HG03565 (cell line): ENCODE data around the gene ZNF814.
"Not testable (repeated sequence)": the region's sequence is repeated elsewhere in the genome, so short reads cannot be mapped to it uniquely, and the experiment has no call there.

Experiments
- ATAC-seq: cut with Tn5 transposase; IDR thresholded peaks from one replicate; pipeline ENCODE4 v1.9.1; 2021; ENCODE audit warnings: mild to moderate bottlenecking, moderate library complexity; ENCODE audit not compliant: unreplicated experiment

The ZNF814 gene

DNA sequence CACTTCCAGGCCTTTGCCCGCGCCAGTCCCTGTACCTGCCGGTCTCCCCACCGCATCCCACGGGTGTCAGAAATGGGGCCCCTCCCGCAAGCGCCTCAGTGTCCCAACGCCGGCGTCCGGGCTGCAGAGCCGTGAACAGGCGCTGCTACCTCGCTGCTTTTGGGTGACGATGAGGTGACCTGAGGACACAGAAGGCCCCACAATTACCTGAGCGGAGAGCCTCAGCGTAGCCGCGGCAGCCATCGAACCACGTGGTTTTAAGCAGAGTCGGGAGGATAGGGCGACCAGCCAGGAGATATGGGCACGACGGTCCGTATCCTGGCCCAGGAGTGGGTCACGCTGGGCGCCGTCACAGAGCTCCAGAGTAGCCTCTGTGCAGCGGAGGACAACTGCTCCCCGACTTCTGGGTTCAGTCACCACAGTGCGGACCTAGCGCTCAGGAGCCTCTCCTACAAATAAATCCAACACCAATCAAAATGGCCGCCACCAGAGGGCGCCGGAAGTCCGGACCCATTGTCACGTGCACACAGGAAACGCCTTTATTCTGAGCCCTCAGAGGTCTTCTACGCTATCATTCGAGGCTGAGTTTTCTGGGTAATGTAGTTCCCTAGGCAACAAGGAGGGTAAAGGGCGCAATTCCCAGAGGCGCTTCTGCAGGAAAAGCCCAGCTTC is at the start of gene ZNF814:
Gene ZNF814 (minus strand): TSS at position 478 of the 672 bp plus-strand sequence. CDS start 235 bp downstream, at position 243.
- ATAC-seq = peak; percentile 61

DNA sequence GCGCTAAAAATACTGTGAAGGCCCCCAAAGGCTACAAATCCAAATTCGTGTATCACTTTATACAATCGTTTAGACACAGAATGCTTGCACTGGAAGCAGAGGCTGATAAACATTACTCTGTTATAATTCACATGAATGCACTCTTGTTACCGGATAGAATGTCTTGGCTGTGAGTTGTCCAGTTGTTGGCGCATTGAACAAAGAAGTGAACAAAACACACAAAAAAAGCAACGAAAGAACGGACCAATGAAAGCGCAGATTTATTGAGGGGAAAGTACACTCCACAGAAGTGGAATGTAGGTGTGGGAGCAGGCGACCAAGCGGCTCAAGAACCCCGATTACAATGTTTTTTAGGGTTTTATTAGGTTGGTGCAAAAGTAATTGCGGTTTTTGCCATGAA is 46.9 kb upstream of the ZNF814 start:
- no peak for ATAC-seq

DNA sequence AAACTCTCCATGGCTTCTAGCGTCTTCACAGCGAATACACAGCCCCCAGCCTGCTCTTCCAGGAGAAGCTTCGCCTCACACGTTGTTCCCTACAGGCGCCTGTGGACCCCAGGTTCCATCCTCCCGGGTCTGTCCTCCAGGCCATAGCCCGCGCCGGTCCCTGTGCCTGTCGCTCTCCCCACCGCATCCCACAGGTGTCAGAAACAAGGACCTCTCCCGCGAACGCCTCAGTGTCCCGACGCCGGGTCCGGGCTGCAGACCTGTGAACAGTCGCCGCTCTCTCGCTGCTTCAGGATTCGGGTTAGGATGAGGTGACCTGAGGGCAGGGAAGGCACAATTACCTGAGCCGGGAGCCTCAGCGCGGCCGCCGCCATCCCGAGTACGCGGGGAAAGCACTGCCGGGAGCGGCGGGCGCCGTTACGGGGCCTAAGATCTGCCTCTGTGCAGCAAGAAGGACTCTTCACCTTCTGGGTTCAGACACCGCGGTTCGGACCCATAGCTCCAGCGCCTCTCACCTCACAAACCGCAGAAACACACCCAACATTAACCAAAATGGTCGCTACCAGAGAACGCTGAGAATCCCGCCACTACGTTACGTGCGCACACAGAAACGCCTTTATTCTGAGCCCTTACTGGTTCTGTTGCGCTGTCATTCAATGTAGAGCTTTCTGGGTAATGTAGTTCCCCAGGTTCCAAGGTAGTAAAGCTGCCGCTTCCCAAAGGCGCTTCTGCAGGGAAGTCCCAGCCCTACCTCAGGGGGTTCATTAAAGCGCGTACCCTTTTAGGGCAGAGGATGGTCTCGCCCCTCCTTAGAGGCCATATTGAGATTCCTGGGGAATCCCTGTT is 46.2 kb upstream of the ZNF814 start, which contains the start of gene ZNF418:
Gene ZNF418 (minus strand): TSS at position 583 of the 846 bp plus-strand sequence. CDS start 1,580 bp downstream, outside the sequence.
- ATAC-seq = no peak

DNA sequence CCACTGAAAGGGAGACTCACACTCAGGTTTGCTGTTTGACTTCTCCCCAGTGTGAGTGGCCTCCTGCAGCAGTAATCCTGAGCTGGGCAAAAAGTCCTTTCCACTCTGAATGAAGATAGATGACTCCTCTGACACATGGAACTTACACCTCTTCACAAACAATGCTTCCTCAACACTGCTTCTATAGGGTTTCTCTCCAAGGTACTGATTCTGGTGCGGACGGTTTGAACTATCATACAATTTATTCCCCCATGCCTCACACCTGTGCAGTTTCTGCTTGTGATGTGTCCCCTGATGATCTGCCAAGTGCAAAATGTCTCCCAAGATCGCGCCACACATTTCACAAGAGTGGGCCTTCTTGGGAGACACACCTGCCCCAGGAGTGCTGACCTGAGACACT is 38.8 kb upstream of the ZNF814 start:
- ATAC-seq = no peak

DNA sequence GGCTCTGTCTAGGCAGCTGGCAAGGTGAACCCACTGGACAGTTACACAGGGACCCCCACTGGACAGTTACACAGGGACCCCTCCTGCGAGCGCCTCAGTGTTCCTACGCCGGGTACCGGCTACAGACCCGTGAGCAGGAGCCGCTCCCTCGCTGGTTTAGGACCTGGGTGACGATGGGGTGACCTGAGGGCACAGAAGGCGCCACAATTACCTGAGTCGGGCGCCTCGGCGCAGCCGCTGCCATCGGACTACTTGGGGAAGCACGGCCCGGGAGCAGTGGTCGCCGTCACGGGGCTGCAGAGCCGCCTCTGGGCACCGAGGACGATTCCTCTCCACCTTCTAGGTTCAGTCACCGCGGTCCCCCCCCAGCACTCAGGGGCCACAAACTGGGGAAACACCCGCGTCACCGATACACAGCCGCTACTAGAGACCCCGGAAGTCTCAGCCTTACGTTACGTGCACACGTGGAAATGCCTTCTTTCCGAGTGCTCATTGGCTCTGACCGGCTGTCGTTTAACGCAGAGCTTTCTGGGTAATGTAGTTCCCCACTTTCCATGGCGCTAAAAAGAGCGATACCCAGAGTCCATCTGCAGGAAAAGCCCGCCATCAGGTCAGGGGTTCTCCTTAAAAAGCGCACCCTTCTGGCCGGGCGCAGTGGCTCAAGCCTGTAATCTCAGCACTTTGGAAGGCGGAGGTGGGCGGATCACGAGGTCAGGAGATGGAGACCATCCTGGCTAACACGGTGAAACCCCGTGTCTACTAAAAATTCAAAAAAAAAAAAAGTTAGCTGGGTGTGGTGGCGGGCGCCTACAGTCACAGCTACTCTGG is 27.5 kb upstream of the ZNF814 start, which contains the start of gene ZNF417:
Gene ZNF417 (minus strand): TSS at position 425 of the 828 bp plus-strand sequence. CDS start 181 bp downstream, at position 244.
- ATAC-seq = peak; percentile 97

DNA sequence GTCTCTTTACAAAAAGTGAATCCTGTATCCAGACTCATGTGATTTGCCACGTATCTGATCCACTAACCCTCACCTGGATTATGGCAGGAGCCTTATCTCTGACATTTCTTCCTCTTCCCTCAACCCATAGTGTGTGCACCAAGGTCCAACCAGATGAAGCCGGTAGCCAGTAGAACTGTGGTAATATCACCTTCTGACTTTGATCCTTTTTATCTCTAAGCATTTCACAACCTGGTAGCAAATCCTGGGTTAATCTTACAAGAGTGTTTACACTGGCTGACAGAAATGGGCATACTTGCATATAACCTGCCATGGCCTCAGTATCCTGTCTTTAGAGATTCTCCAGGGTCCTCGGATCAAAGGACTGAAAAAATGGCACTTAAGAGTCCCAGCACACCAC is 25.7 kb upstream of the ZNF814 start:
- no peak for ATAC-seq

DNA sequence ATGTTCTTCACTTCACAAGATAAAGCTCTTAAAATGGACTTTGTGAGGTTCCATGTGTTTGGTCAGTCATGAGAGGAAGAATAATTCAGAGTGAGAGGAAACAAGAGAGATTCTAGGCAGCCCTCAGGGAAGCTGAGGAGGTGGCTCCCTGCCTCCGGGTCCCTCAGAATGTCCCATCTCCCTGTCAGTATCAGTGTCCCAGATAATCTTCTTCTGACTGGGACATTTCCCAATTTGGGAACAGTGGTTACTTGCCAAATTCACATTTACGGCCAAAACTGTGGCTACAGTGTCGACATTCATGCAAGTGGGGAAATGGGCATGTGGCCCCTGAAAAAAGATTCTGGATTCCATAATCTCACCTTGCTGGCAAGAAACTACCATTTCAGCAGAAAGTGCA is 18.6 kb upstream of the ZNF814 start:
- ATAC-seq = no peak

DNA sequence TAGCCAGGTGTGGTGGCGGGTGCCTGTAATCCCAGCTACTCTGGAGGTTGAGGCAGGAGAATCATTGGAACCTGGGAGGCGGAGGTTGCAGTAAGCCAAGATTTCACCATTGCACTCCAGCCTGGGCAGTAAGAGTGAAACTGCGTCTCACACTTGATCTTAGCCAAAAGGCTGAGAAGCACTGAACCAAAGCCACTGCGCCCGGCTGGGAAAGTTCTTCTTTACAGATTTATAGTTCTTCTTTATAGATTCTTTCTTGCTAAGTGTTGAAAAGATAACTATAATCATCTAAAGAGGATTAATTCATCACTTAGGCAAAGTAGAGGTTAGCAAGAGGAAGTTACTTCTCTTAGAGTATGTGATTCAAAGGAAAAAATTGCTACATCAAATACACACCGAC is 16.4 kb upstream of the ZNF814 start:
- no peak for ATAC-seq

DNA sequence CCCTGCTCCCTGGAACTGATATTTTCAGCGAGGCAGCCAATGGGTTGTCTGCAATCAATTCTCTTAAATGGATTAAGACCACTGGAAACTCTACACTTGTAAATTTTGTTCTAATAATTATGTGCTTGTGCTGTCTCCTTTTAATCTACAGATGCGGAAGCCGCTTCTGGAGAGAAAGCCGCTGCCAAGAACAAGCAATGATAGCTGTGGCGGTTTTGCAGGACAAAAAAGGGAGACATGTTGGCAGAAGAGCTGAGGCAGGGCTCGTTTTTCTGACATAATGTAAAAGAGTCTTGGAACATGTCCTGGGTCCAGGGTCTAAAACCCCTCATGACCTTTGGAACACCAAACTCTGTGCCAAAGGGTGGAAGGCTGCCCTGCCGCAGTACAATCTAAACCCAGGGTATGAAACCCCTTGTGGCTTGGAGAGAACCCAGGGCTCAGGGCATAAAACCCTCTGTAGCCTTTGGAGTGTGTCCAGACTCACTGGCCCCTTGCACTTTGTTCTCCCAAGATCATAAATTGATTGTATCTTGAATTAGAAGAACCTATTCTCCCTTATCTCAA is 14.9 kb upstream of the ZNF814 start:
- ATAC-seq = no peak

DNA sequence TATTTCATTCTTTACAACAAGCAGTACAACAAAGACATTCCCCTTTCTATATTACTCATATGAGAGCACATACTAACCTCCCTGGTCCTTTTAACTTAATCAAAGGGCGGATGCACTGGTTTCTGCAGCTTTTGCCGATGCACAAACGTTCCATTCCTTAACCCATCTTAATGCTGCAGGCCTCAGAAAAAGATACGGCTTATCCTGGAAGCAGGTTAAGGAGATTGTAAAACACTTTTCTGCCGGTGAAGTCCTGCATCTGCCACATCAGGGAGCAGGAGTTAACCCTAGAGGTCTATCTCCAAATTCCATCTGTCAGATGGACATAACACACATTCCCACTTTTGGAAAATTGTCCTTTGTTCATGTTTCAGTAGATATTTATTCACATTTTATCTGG is 11.5 kb upstream of the ZNF814 start:
- no peak for ATAC-seq

DNA sequence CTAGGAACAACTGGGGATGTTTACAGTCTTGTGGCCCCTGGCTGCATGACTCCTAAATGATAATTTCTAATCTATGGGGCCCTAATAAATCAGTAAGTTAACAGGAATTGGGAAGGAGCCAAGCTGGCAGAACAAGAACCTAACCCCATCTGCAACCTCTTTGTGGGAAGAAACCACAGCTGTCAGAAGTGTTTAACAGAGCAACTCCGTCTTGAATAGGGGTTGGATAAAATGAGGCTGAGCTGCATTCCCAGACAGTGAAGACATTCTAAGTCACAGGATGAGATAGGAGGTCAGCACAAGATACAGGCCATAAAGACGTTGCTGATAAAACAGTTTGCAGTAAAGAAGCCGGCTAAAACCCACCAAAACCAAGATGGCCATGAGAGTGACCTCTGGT is 1.9 kb upstream of the ZNF814 start:
- not testable (repeated sequence) for ATAC-seq

DNA sequence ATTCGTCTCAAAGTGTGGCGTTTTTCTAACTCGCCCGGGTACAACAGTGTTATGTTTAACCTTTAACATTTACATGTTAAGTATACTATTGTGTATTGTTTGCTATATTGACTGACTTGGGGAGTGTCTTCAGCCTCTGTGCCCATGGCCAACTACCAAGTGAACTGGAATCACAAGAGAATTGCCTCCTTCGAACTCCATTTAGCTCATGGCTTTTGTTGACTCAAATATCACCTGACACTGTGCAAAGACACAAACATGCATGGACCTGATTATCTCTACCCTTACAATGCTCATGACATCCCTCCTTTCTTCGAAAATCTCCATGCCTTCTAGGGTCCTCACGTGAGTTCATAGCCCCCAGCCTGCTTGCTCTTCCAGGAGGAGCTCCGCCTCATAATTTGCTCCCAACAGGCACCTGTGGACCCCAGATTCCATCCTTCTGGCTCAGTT is 704 bp downstream of the ZNF814 start:
- peak; percentile 2 for ATAC-seq

DNA sequence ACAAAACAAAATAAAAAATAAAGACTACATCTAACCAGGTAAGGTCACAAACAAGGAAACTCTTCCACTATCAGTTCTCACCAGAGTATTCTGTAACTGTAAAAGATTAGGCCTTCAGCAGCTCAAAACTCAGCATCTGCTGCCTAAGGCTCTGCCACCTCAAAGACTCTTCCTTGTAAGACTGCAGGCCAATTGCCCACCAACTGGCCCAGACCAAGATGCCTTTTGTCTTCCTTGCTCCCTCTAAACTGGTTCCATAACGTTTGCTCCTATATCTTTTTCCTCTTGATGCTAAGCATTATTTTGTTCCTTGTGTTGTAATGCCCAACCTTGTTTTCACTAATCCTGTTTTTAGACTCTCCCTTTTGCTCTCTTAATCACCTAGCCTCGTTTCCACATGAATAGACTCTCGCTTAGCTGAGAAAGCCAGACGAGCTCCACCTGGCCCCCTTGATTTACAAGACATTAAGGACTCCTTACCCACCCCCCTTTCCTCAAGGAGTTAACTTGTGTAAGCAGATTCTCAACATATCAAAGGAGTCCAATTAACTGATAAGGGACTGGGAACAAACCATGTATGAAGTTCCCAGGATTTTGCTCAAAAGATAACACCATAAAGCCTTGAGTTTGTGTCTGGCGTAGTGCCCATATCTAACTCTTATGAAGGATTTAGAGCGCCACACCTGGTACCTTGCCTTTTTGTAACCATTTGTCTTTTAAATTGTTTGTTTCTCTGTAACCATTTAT is 1.5 kb downstream of the ZNF814 start:
- no peak for ATAC-seq

DNA sequence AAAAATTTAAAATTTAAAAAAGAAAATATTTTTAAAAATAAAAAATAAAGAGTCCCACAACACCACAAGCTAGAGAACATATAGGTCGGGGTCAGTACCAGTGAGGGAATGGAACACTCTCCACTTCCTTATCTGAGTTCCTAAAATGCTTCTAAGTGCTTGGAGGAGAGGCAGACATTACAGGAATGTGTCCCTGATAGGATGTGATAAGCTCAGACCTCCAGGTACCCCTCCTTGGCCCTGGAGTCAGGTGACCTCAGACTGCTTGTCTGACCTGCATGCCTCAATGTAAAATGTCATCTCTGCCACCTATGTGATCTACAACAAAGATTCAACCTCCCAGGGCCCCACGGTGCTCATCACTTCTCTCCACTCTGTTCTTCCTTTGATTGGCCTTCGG is 2.8 kb downstream of the ZNF814 start:
- ATAC-seq = no peak

DNA sequence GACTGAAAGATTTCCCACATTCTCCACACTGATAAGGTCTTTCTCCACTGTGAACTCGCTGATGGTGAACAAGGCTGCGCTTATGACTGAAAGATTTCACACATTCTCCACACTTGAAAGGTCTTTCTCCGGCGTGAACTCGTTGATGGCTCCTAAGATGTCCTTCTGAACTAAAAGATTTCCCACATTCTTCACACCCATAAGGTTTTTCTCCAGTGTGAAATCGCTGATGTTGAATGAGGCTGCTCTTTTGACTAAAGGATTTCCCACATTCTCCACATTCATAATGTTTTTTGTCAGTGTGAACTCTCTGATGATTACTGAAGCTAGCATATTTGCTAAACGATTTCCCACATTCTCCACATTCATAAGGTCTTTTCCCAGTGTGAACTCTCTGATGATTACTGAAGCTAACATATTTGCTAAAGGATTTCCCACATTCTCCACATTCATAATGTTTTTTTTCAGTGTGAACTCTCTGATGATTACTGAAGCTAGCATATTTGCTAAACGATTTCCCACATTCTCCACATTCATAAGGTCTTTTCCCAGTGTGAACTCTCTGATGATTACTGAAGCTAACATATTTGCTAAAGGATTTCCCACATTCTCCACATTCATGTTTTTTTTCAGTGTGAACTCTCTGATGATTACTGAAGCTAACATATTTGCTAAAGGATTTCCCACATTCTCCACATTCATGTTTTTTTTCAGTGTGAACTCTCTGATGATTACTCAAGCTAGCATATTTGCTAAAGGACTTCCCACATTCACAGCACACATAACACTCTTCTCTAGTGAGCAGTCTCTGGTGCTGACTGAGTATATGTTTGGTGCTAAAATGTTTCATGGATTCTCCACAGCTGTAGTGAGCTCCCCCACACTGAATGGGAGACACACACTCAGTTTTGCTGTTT is 14.7 kb downstream of the ZNF814 start:
- not testable (repeated sequence) for ATAC-seq

DNA sequence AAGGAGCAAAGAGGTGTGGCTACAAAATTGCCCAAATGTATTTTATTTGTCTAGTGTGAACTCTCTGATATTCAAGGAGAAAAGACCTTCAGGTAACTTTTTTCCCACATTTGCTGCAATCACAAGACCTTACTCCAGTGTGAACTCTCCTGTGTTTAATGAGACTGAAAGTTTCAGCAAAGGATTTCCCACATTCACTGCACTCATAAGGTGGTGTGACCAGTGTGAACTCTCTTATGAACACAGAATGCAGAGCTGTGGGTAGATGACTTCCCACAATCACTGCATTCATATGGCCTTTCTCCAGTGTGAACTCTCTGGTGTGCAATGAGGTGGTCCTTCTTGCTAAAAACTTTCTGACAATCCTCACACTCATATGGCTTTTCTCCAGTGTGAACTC is 16.4 kb downstream of the ZNF814 start:
- ATAC-seq = no peak

DNA sequence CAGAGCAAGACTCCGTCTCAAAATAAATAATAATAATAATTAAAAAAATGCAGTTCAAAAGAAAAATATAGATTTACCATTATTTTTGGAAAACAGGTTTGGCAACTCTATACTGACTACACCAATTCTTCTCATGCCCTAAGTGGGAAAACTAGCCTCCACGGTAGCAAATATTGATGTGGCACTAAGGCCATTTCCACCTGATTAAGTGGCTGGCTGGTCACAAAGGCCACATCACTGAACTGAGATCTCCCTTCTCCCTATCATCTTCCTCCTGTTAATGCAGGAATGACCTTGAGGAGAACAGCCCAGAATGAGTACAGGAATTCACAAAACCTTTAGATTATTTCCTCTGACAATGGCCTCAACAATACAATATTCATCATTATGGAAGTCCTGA is 18.6 kb downstream of the ZNF814 start:
- ATAC-seq = no peak

DNA sequence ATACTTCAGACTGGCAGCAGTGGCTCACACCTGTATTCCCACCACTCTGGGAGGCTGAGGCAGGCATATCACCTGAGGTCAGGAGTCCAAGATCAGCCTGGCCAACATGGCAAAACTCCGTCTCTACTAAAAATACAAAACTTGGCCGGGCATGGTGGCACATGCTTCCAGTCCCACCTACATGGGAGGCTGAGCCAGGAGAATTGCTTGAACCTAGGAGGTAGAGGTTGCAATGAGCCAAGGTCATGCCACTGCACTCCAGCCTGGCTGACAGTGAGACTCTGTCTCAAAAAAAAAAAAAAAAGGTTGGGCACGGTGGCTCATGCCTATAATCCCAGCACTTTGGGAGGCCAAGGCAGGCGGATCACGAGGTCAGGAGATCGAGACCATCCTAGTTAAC is 19.2 kb downstream of the ZNF814 start:
- not testable (repeated sequence) for ATAC-seq
